Measurements from ENCODE around the gene IREB2.

- TF ChIP-seq CTCF (conservative IDR thresholded peaks at IDR 0.05; ENCODE audit: low read depth, low read length) = no peak
- TF ChIP-seq EZH2 (IDR thresholded peaks at IDR 0.05; ENCODE audit: borderline replicate concordance, low read depth, low read length, poor library complexity, severe bottlenecking) = no peak
Observed at GRCh38 chr15:78469031-78469430, 31.0 kb downstream of the IREB2 start.
